ENCODE data around the gene NTRK3.

NTRK3 gene

DNA sequence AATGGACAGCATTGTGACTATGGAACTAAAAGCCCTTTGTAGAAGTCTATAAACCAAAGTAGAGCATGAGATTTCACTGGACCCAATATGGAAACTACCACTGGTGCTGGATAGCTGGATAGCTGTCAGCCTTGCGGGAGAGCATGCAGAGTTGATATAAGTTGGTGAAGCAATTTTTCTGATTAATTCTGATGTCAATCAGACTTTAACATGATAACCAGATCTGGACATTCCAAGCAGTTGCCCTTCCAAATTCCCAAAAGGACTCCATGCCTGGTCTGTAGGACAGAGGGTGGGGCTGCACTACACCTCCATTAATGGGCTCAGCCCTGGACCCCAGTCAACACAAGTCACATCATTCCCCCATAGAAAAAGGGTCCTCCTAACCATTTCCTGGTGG, 437.8 kb downstream of the NTRK3 start:
- DNase-seq (ENCODE audit: low read depth) = no peak

GRCh38 chr15:87817553-87817952, 439.0 kb downstream of the NTRK3 start:
- DNase-seq (ENCODE audit: low read depth) = no peak

GRCh38 chr15:87816811-87817210, 439.7 kb downstream of the NTRK3 start:
- DNase-seq (ENCODE audit: low read depth) = peak; percentile 98

- peak; percentile 52 for DNase-seq (ENCODE audit: low read depth)
Measured at GRCh38 chr15:87816016-87816415, 440.5 kb downstream of the NTRK3 start.

Data from amniotic epithelial cell (primary cell).